NCI-H69 (cell line): ENCODE data around the gene C19orf12.
"Not testable (repeated sequence)": the region's sequence is repeated elsewhere in the genome, so short reads cannot be mapped to it uniquely, and the experiment has no call there.

Source experiments
- DNase-seq: peaks from one replicate; lab custom pipeline; 2025; lab: John Stamatoyannopoulos, UW

Gene C19orf12

GRCh38 chr19:29731331-29731850 is 16.3 kb upstream of the C19orf12 start:
- DNase-seq = peak; percentile 83

- no peak for DNase-seq
These were observed 12.8 kb upstream of the C19orf12 start for GRCh38 chr19:29727906-29728305.

DNA sequence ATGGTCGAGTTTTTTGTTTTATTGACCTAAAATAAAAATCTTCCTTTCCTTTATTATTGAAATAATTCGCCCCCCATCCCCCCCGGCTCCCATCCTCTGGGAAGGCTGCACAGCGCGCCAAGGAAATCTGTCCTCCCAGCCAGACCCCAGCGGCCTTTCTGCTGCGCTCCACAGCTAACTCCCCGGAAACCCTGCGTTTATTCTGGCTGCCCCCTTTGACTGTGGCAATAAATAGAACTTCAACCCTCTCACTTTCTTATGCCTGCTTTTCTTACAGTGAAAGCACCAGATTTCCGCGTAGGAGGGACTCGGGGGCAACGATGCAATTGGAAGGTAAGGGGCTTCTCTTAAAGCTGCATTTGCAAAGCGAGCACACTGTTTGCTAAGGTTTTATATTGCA is 9.7 kb upstream of the C19orf12 start:
- peak; percentile 34 for DNase-seq

- DNase-seq = peak; percentile 79
These were observed 9.1 kb upstream of the C19orf12 start for GRCh38 chr19:29724102-29724641.

DNA sequence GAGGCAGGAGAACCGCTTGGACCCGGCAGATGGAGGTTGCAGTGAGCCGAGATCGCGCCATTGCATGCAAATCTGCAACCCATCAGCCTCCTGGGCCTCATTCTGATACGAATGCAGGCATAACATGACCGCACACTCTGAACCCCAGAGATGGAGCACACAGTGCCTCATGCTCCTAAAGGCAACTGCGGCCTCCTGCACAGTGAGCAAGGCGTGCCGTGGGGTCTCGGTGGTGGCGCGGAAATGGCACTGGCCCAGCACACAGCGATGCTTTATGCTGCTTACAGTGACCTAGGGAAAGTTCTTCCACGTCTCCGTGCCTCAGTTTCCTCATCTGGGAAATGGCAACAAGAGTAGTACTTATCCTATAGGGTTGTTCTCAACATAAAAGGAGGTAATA is 2.0 kb upstream of the C19orf12 start:
- no peak for DNase-seq

- DNase-seq = peak; percentile 40
These were observed 880 bp upstream of the C19orf12 start for GRCh38 chr19:29715701-29716581.

DNA sequence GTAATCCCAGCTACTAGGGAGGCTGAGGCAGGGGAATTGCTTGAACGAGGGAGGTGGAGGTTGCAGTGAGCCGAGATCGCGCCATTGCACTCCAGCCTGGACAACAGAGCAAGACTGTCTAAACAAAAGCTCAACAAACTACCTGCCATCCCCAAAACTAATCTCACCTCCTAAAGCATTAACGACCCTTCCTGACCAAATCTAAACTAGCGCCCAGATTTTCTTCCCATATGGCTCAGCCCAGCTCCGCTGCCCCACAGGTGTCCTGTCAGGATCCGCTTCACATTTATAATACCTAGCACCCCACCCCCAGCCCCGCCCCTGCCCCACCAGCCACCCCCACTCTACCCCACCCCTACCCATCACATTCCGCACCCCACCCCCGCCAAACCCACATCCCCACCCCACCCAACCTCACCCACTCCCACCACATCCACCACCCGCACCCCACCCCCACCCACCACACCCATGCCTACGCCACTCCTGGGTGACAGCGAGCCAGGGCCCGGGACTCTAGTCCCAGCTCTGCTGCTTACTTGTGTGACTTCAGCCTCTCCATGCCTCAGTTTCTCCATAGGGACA is 599 bp downstream of the C19orf12 start:
- DNase-seq = peak; percentile 46

GRCh38 chr19:29712744-29713516 is 2.1 kb downstream of the C19orf12 start:
- no peak for DNase-seq

GRCh38 chr19:29711584-29712132 is 3.4 kb downstream of the C19orf12 start:
- DNase-seq = no peak

DNA sequence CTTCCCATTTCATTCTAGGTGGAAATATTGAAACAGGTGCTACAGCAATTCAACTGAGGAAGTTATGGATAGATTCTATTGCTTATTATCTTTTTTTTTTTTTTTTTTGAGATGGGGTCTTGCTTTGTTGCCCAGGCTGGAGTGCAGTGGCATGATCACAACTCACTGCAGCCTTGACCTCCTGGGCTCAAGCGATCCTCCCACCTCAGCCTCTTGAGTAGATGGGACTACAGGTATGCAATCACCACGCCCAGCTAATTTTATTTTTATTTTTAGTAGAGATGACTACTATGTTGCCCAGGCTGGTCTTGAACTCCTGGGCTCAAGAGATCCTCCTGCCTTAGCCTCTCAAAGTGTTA is 5.6 kb downstream of the C19orf12 start:
- not testable (repeated sequence) for DNase-seq

DNA sequence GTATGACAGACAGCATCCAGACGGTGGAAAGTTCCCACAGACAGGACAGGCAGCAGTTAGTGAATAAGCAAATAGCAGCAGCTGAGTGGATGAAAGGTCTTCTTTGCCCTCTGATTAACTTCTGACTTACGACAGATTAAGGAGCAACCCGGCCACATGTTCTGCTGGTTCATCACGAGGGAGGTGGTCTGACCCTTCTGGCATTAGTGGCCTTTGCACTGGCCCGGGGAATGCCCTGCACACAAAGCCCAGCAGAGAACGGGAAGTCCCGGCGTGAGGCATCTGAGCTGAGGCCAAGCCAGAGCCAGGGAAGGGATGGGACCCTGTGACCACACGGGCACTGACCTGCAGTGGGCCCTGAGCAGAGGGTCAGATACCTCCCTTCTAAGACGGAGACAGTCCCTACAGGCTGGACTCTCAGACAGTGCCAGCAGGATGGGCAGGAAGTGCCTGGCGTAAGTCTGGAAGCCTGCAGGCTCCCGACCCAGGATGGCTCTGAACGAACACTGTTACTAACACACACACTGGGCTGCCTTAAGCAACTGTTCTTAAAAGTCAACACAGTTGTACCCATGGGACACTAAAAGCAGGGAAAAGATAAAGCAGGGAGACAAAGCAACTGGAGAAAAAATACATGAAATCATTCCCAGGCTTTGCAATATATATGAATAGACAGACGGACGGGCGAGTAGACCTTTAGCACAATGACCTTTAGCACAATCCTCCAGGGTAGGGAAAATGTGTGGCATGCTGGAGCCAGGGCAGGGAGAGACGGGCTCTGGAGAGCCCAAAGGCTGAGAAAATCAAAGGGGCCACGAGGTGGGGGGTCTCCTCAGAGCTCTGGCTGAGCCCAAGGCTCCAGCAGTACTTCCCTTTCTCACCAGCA is 6.3 kb downstream of the C19orf12 start:
- DNase-seq = no peak

DNA sequence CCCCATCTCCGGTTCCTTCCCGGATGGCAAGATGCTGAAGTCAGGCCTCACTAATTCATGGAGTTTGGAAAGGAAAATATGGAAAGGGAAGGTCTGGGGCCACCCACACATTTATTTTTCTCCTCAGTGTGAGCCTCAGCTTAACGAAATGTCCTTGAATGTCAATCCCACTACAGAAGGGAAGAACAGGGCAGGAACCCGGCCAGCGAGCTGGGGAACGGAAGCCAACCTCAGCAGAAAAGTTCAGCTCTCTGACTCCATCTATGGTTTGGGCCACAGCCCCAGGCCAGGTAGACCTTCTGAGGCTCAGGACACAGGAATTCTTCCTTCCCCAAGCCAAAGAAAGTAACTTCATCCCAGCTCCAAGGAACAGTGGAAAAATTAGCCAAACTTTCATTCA is 8.4 kb downstream of the C19orf12 start:
- no peak for DNase-seq

GRCh38 chr19:29705706-29706105 is 9.4 kb downstream of the C19orf12 start:
- no peak for DNase-seq

GRCh38 chr19:29704562-29705558 is 10.2 kb downstream of the C19orf12 start:
- DNase-seq = no peak

DNA sequence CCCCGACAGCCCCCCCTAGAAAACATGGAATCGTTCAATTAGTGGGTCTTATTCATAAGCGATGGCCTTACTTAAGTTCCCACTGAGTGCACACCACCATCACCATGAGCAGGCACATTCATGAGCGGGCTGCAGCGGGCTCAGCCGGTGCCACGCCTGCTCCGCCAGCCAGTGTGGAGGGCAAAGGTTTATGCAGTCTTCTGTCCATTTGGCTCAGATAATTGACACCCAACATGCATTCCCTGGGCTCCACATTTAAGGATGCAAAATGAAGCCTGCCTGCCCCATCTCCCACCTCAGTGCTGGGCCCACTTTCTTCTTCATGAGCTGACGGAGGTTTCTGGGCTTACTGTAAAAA is 12.1 kb downstream of the C19orf12 start:
- no peak for DNase-seq

DNA sequence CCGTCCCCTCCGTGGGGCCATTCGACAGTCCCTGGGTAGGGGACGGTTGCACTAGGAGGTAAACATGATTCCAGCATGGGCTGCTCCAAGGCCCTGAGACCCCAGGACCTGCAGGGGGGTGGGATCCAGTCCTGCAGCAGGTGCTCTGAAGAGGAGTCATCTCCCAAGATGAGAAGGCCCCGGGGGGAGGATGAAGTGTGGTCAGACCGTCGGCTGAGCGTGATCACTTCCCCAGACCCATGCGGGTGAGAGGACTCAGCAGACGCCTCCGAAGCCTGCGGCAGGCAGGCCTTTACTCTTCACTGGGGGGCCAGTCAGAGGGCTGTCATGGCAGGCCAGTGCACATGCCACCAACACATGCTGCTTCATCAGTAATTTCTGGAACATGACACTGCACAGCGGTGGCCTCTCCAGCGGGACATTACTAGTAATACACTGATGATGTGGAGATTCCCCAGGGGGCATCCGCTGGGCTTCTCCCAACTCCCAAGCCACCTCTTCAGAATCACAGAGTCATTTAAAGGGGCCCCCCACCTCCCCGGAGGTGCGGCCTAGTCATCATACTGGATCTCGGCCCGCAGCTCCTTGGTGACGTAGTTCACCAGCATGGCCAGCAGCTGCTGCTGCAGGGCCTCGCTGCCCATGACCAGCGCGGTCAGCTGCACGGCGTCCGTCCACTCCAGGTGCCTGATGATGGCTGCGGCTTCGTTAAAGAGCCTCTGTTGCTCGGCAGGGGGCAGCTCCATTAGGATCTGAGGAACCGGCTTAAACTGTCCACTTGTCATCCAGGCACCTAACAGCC is 12.7 kb downstream of the C19orf12 start:
- DNase-seq = no peak

GRCh38 chr19:29700498-29700897 is 14.6 kb downstream of the C19orf12 start:
- no peak for DNase-seq

GRCh38 chr19:29699861-29700260 is 15.2 kb downstream of the C19orf12 start:
- no peak for DNase-seq
